LNCAP (cell line): Measurements from ENCODE around the gene CPA5.

ENCODE experiments used
- CTCF ChIP-seq: fragments of 450-650 bp; IDR thresholded peaks from 2 replicates; pipeline ENCODE4 v1.5.1; 2017; ENCODE audit warnings: mild to moderate bottlenecking

The CPA5 gene

GRCh38 chr7:130349911-130350782 is 5.5 kb downstream of the CPA5 start:
- no peak for TF ChIP-seq CTCF

GRCh38 chr7:130350945-130351790 is 6.6 kb downstream of the CPA5 start:
- no peak for TF ChIP-seq CTCF

DNA sequence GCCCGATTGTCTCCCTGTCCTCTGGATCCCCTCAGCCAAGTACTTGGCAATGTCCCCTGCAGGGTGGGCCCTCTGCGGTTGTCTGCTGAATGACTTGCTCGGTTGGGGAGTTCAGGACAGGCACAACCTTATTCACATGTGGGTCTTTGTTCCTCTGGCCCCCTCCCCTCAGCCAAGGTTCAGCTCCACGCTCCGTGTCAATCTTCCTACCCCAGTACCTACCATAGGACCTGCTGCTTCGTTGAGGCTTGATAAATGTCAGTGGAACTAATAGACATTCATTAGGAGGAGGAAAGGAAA is 7.1 kb downstream of the CPA5 start:
- TF ChIP-seq CTCF = no peak

GRCh38 chr7:130352194-130353074 is 7.8 kb downstream of the CPA5 start:
- TF ChIP-seq CTCF = no peak

DNA sequence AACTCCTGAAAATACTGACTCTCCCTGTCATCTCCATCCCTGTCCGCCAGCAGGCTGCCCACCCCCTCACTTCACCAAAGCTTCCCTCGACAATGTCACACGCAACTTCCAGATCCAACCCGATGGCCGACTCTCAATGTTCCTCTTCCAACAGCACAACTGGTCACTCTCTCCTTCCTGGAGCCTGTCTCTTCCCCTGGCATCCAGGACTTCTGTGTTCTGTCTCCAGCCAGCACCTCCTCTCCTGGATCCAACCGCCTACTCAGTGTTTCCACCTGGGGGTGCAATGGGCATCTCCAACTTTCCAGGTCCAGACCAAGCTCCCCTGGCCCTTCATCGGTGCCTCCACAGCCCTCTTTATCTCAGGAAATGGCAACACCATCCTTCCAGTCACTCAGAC is 8.6 kb downstream of the CPA5 start:
- no peak for TF ChIP-seq CTCF

GRCh38 chr7:130356121-130356875 is 11.7 kb downstream of the CPA5 start:
- TF ChIP-seq CTCF = no peak
